Smooth muscle cell (in vitro differentiated cells): Measurements from ENCODE around the gene RABGEF1. TPM values are rescaled to one million over a fixed set of nuclear protein-coding genes. Genes with fewer than 3 reads are reported as not detected.
"Not testable (repeated sequence)": the region's sequence is repeated elsewhere in the genome, so short reads cannot be mapped to it uniquely, and the experiment has no call there.

Experiments
- DNase-seq: peaks from one replicate; lab custom pipeline; 2025; ENCODE audit not compliant: unreplicated experiment; lab: John Stamatoyannopoulos, UW
- H2AFZ ChIP-seq: fragments of 200-600 bp; sonication (generic); 2 replicates; pipeline ENCODE4 v1.6.0; 2016; ENCODE audit warnings: antibody characterized with exemption, low read depth, mild to moderate bottlenecking
- H3F3A ChIP-seq: fragments of 200-600 bp; sonication (generic); 2 replicates; pipeline ENCODE4 v1.6.0; 2017; ENCODE audit warnings: antibody characterized with exemption, low read depth
- H3K27ac ChIP-seq: fragments of 200-600 bp; sonication (generic); 2 replicates; pipeline ENCODE4 v1.5.1; 2016; ENCODE audit warnings: low read depth, mild to moderate bottlenecking
- H3K27me3 ChIP-seq: fragments of 200-600 bp; sonication (generic); 2 replicates; pipeline ENCODE4 v1.6.1; 2016; ENCODE audit warnings: low read depth, mild to moderate bottlenecking
- H3K36me3 ChIP-seq: fragments of 200-600 bp; sonication (generic); 2 replicates; pipeline ENCODE4 v1.5.1; 2016; ENCODE audit warnings: low read depth
- H3K4me1 ChIP-seq: fragments of 200-600 bp; sonication (generic); 2 replicates; pipeline ENCODE4 v1.5.1; 2016; ENCODE audit warnings: low read depth
- H3K4me2 ChIP-seq: fragments of 200-600 bp; sonication (generic); 2 replicates; pipeline ENCODE4 v1.6.0; 2016; ENCODE audit warnings: mild to moderate bottlenecking
- H3K4me3 ChIP-seq: fragments of 200-600 bp; sonication (generic); 2 replicates; pipeline ENCODE4 v1.5.1; 2016; ENCODE audit warnings: mild to moderate bottlenecking
- H3K79me2 ChIP-seq: fragments of 200-600 bp; sonication (generic); 2 replicates; pipeline ENCODE4 v1.6.0; 2016; ENCODE audit warnings: low read depth, mild to moderate bottlenecking
- H3K9ac ChIP-seq: fragments of 200-600 bp; sonication (generic); 2 replicates; pipeline ENCODE4 v1.6.0; 2016; ENCODE audit warnings: low read depth
- H3K9me3 ChIP-seq: fragments of 200-600 bp; sonication (generic); replicated peaks from 2 replicates; pipeline ENCODE4 v1.5.1; 2016; ENCODE audit warnings: low read depth
- H4K20me1 ChIP-seq: fragments of 200-600 bp; sonication (generic); 2 replicates; pipeline ENCODE4 v1.6.0; 2016; ENCODE audit warnings: low read depth
- WGBS: methylation state at CpG from one replicate; pipeline ENCODE4 v1.1.7; 2016; ENCODE audit warnings: low lambda C conversion rate; 5-methylcytosine and 5-hydroxymethylcytosine counted together
- polyA plus RNA-seq: library from polyadenylated mRNA; unstranded; fragments of >200 nt; fragmentation: Nextera tagmentation; extraction: Ambion mirVana; gene quantifications from 2 replicates; pipeline ENCODE4 v1.2.1, GENCODE V29; 2016
- total RNA-seq: library from RNA; depleted of rRNA; stranded (reverse); fragments of >200 nt; gene quantifications from 2 replicates; pipeline ENCODE4 v1.2.3, GENCODE V29; 2014
- TF ChIP-seq, protein P1 (sequence below): fragments of 200-600 bp; sonication (generic); IDR thresholded peaks from 2 replicates; pipeline ENCODE4 v1.5.1; 2017; ENCODE audit warnings: borderline replicate concordance, mild to moderate bottlenecking, antibody characterized with exemption; ENCODE audit not compliant: insufficient read depth, poor library complexity, severe bottlenecking

Gene RABGEF1
- total and polyA plus RNA-seq, 2 experiments from 2014 or later, result 18.8 to 34.9 TPM

DNA sequence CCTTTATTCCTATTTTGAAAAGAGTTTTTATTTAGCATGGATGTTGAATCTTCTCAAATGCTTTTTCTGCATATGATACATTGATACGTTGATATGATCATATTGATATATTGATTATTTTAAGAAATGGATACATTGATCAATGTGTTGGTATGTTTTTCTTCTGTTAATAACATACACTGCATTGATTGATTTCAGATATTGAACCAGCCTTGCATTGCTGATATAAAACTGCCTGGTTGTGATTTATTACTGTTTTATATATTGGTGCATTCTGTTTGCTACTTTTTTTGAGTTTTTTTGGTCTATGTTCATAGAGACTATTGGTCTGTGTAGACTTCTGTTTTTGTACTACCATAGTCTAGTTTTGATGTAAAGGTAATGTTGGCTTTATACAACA, 26.8 kb upstream of the RABGEF1 start:
- Histone ChIP-seq H2AFZ (no peak overlapping the region), H3K9me3 (peaks cover 4% of the 10 kb centered on the region), H3K27ac (no peak overlapping the region), H3K36me3 (peaks cover 21% of the 10 kb centered on the region), H3K4me2 (no peak overlapping the region), H3K27me3 (no peaks in the 10 kb centered on the region), H3F3A (no peaks in the 10 kb centered on the region), H3K4me3 (no peak overlapping the region), H3K4me1 (no peaks in the 10 kb centered on the region), H4K20me1 (no peaks in the 10 kb centered on the region), H3K9ac (no peak overlapping the region), H3K79me2 (no peaks in the 10 kb centered on the region)
- TF ChIP-seq, protein P1, sequence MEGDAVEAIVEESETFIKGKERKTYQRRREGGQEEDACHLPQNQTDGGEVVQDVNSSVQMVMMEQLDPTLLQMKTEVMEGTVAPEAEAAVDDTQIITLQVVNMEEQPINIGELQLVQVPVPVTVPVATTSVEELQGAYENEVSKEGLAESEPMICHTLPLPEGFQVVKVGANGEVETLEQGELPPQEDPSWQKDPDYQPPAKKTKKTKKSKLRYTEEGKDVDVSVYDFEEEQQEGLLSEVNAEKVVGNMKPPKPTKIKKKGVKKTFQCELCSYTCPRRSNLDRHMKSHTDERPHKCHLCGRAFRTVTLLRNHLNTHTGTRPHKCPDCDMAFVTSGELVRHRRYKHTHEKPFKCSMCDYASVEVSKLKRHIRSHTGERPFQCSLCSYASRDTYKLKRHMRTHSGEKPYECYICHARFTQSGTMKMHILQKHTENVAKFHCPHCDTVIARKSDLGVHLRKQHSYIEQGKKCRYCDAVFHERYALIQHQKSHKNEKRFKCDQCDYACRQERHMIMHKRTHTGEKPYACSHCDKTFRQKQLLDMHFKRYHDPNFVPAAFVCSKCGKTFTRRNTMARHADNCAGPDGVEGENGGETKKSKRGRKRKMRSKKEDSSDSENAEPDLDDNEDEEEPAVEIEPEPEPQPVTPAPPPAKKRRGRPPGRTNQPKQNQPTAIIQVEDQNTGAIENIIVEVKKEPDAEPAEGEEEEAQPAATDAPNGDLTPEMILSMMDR, result no peak
- no peak for DNase-seq
- WGBS, result 94% methylated on average over 1 of the region's 1 CpG

DNA sequence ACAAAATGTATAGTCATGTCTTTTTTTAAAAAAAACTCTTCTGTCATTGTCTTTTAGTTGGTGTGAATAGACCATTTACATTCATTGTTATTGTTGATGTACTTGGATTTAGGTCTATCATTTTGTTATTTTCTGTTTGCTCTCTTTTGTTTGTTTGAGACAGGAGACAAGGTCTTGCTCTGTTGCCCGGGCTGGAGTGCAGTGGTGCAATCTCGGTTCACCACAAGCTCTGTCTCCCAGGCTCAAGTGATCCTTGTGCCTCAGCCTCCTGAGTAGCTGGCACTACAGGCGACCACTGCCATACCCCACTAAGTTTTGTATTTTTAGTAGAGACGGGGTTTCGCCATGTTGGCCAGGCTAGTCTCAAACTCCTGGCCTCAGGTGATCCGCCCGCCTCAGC, 23.9 kb upstream of the RABGEF1 start:
- H3K36me3 ChIP-seq, result peaks cover 21% of the 10 kb centered on the region
- WGBS, result 99% methylated on average over 7 of the region's 7 CpGs
- DNase-seq, H4K20me1 ChIP-seq, H2AFZ ChIP-seq, H3K9ac ChIP-seq, H3K4me2 ChIP-seq, H3K27me3 ChIP-seq, H3K27ac ChIP-seq, H3K9me3 ChIP-seq, H3K4me1 ChIP-seq, H3K79me2 ChIP-seq, H3F3A ChIP-seq, H3K4me3 ChIP-seq: not testable (repeated sequence)

DNA sequence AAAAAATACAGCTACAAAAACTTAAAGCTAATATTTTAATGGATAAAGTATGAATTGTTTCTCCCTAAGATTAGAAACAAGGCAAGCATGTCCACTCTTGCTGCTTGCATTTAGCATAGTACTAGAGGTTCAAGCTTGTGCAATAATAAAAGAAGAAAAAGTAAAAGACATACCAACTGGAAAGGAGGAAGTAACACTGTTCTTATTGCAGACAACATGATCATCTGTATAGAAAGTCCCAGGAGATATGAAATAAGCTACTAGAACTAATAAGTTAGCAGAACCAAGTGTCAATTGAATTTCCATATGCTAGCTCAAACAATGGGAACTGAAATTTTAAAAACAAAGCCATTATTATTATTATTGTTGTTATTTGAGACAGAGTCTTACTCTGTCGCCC, 20.0 kb upstream of the RABGEF1 start:
- Histone ChIP-seq H3K79me2 (no peaks in the 10 kb centered on the region), H3K9me3 (peaks cover 5% of the 10 kb centered on the region), H3K27ac (no peak overlapping the region), H3K9ac (no peak overlapping the region), H3K27me3 (no peaks in the 10 kb centered on the region), H3K4me3 (no peak overlapping the region), H3F3A (no peaks in the 10 kb centered on the region), H3K36me3 (peaks cover 15% of the 10 kb centered on the region), H3K4me2 (no peak overlapping the region), H2AFZ (no peak overlapping the region), H4K20me1 (no peaks in the 10 kb centered on the region), H3K4me1 (no peaks in the 10 kb centered on the region)
- TF ChIP-seq, protein P1, result no peak
- 93% methylated on average over 1 of the region's 1 CpG for WGBS
- DNase-seq, result no peak

DNA sequence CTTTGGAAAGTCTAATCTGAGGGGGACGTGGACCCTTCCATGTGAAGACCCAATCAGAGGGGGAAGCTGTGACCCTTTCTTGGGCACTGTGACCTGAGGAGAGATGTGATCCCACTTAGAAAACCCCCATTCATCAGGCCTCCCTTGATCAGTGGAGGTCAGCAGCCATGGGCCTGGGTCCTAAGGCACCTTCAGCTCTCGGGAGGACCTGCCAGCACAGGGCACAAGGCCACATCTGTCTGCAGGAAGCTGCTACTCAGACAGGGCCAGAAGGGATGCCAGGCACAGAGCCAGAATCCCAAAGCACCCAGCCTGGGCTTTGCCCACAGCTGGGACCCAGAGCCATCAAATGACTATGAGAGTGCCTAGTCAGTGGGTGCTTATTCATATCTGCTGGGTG, 14.7 kb upstream of the RABGEF1 start:
- H3F3A ChIP-seq, result no peaks in the 10 kb centered on the region
- no peaks in the 10 kb centered on the region for H4K20me1 ChIP-seq
- H3K9ac ChIP-seq, result no peak overlapping the region
- no peaks in the 10 kb centered on the region for H3K27me3 ChIP-seq
- no peaks in the 10 kb centered on the region for H3K79me2 ChIP-seq
- no peak overlapping the region for H3K27ac ChIP-seq
- DNase-seq, result no peak
- H2AFZ ChIP-seq, result no peak overlapping the region
- no peaks in the 10 kb centered on the region for H3K4me1 ChIP-seq
- peaks cover 5% of the 10 kb centered on the region for H3K9me3 ChIP-seq
- 100% methylated on average over 2 of the region's 2 CpGs for WGBS
- TF ChIP-seq, protein P1, result no peak
- H3K4me2 ChIP-seq, result no peak overlapping the region
- H3K4me3 ChIP-seq, result no peak overlapping the region
- peaks cover 15% of the 10 kb centered on the region for H3K36me3 ChIP-seq
